ENCODE measurements around the gene COL9A3. TPM values are rescaled to one million over a fixed set of nuclear protein-coding genes. Genes with fewer than 3 reads are reported as not detected.

COL9A3 gene
- total and polyA plus RNA-seq, 4 donors = 0.13 to 6.5 (median 1.1) TPM

GRCh38 chr20:62777528-62777830, 39.4 kb upstream of the COL9A3 start:
- Histone ChIP-seq H3K4me1 (ENCODE audit: control insufficient read depth in 1 of 2, insufficient read depth in 2 of 2, low read length in 2 of 2) (no peaks in the 10 kb centered on the region), H3K27ac (ENCODE audit: low read depth in 1 of 2, low read length in 2 of 2) (no peak overlapping the region), H3K27me3 (ENCODE audit: control insufficient read depth in 1 of 2, insufficient read depth in 2 of 2, low read length in 1 of 2) (no peaks in the 10 kb centered on the region), H3K36me3 (ENCODE audit: control insufficient read depth in 1 of 2, insufficient read depth in 2 of 2, low read length in 1 of 2) (no peaks in the 10 kb centered on the region), H3K9me3 (ENCODE audit: control insufficient read depth, low read length) (no peaks in the 10 kb centered on the region), H3K4me3 (ENCODE audit: low read length in 2 of 2) (no peak overlapping the region)
- ATAC-seq (ENCODE audit: low FRiP score) = no peak
- DNase-seq = no peak
- 90 to 92% methylated on average over 8 of the region's 8 CpGs for WGBS, 2 donors
- intact Hi-C loops (cut with DNase I) = no loop called here

- WGBS, 2 donors = 95 to 97% methylated on average over 9 of the region's 9 CpGs
- H3K27me3 ChIP-seq (ENCODE audit: control insufficient read depth in 1 of 2, insufficient read depth in 2 of 2, low read length in 1 of 2) = no peaks in the 10 kb centered on the region
- intact Hi-C loops (cut with DNase I) = no loop called here
- no peaks in the 10 kb centered on the region for H3K9me3 ChIP-seq (ENCODE audit: control insufficient read depth, low read length)
- no peaks in the 10 kb centered on the region for H3K4me1 ChIP-seq (ENCODE audit: control insufficient read depth in 1 of 2, insufficient read depth in 2 of 2, low read length in 2 of 2)
- no peak overlapping the region for H3K27ac ChIP-seq (ENCODE audit: low read depth in 1 of 2, low read length in 2 of 2)
- no peaks in the 10 kb centered on the region for H3K36me3 ChIP-seq (ENCODE audit: control insufficient read depth in 1 of 2, insufficient read depth in 2 of 2, low read length in 1 of 2)
- no peak overlapping the region for H3K4me3 ChIP-seq (ENCODE audit: low read length in 2 of 2)
- no peak for ATAC-seq (ENCODE audit: low FRiP score)
- DNase-seq = no peak
Measured at GRCh38 chr20:62778058-62778457, 38.8 kb upstream of the COL9A3 start.

- 81 to 82% methylated on average over 24 of the region's 24 CpGs for WGBS, 2 donors
- no peak for ATAC-seq (ENCODE audit: low FRiP score)
Measured at GRCh38 chr20:62778601-62779416, 38.0 kb upstream of the COL9A3 start.

GRCh38 chr20:62779417-62779685, 37.5 kb upstream of the COL9A3 start:
- Histone ChIP-seq H3K27ac (ENCODE audit: low read depth in 1 of 2, low read length in 2 of 2) (no peak overlapping the region), H3K27me3 (ENCODE audit: control insufficient read depth in 1 of 2, insufficient read depth in 2 of 2, low read length in 1 of 2) (no peaks in the 10 kb centered on the region), H3K4me3 (ENCODE audit: low read length in 2 of 2) (no peak overlapping the region), H3K9me3 (ENCODE audit: control insufficient read depth, low read length) (no peaks in the 10 kb centered on the region), H3K4me1 (ENCODE audit: control insufficient read depth in 1 of 2, insufficient read depth in 2 of 2, low read length in 2 of 2) (no peaks in the 10 kb centered on the region), H3K36me3 (ENCODE audit: control insufficient read depth in 1 of 2, insufficient read depth in 2 of 2, low read length in 1 of 2) (no peaks in the 10 kb centered on the region)
- WGBS, 2 donors = 91% methylated on average over 7 of the region's 7 CpGs
- ATAC-seq (ENCODE audit: low FRiP score) (no peak), DNase-seq (no peak)
- intact Hi-C loops (cut with DNase I) = no loop called here

More at GRCh38 chr20:62778601-62779416, 38.0 kb upstream of the COL9A3 start:
- Histone ChIP-seq H3K4me1 (ENCODE audit: control insufficient read depth in 1 of 2, insufficient read depth in 2 of 2, low read length in 2 of 2) (no peaks in the 10 kb centered on the region), H3K36me3 (ENCODE audit: control insufficient read depth in 1 of 2, insufficient read depth in 2 of 2, low read length in 1 of 2) (no peaks in the 10 kb centered on the region), H3K27ac (ENCODE audit: low read depth in 1 of 2, low read length in 2 of 2) (no peak overlapping the region), H3K9me3 (ENCODE audit: control insufficient read depth, low read length) (no peaks in the 10 kb centered on the region), H3K27me3 (ENCODE audit: control insufficient read depth in 1 of 2, insufficient read depth in 2 of 2, low read length in 1 of 2) (no peaks in the 10 kb centered on the region), H3K4me3 (ENCODE audit: low read length in 2 of 2) (no peak overlapping the region)
- DNase-seq = no peak
- intact Hi-C loops (cut with DNase I) = no loop called here

GRCh38 chr20:62780204-62780603, 36.6 kb upstream of the COL9A3 start:
- intact Hi-C loops (cut with DNase I) = no loop called here
- Histone ChIP-seq H3K27me3 (ENCODE audit: control insufficient read depth in 1 of 2, insufficient read depth in 2 of 2, low read length in 1 of 2) (no peaks in the 10 kb centered on the region), H3K9me3 (ENCODE audit: control insufficient read depth, low read length) (no peaks in the 10 kb centered on the region), H3K4me1 (ENCODE audit: control insufficient read depth in 1 of 2, insufficient read depth in 2 of 2, low read length in 2 of 2) (no peaks in the 10 kb centered on the region), H3K36me3 (ENCODE audit: control insufficient read depth in 1 of 2, insufficient read depth in 2 of 2, low read length in 1 of 2) (no peaks in the 10 kb centered on the region), H3K4me3 (ENCODE audit: low read length in 2 of 2) (no peak overlapping the region), H3K27ac (ENCODE audit: low read depth in 1 of 2, low read length in 2 of 2) (no peak overlapping the region)
- DNase-seq (no peak), ATAC-seq (ENCODE audit: low FRiP score) (no peak)
- WGBS, 2 donors = 71 to 73% methylated on average over 20 of the region's 20 CpGs

- Histone ChIP-seq H3K27me3 (ENCODE audit: control insufficient read depth in 1 of 2, insufficient read depth in 2 of 2, low read length in 1 of 2) (no peaks in the 10 kb centered on the region), H3K27ac (ENCODE audit: low read depth in 1 of 2, low read length in 2 of 2) (no peak overlapping the region), H3K4me1 (ENCODE audit: control insufficient read depth in 1 of 2, insufficient read depth in 2 of 2, low read length in 2 of 2) (no peaks in the 10 kb centered on the region), H3K4me3 (ENCODE audit: low read length in 2 of 2) (no peak overlapping the region), H3K36me3 (ENCODE audit: control insufficient read depth in 1 of 2, insufficient read depth in 2 of 2, low read length in 1 of 2) (no peaks in the 10 kb centered on the region), H3K9me3 (ENCODE audit: control insufficient read depth, low read length) (no peaks in the 10 kb centered on the region)
- intact Hi-C loops (cut with DNase I) = no loop called here
- WGBS, 2 donors = 86% methylated on average over 17 of the region's 17 CpGs
- DNase-seq = no peak
- ATAC-seq (ENCODE audit: low FRiP score) = no peak
Measured at GRCh38 chr20:62780696-62781095, 36.2 kb upstream of the COL9A3 start.

GRCh38 chr20:62782149-62782892, 34.5 kb upstream of the COL9A3 start:
- H3K27me3 ChIP-seq (ENCODE audit: control insufficient read depth in 1 of 2, insufficient read depth in 2 of 2, low read length in 1 of 2) = no peaks in the 10 kb centered on the region
- no peaks in the 10 kb centered on the region for H3K9me3 ChIP-seq (ENCODE audit: control insufficient read depth, low read length)
- no peak for ATAC-seq (ENCODE audit: low FRiP score)
- no peak overlapping the region for H3K27ac ChIP-seq (ENCODE audit: low read depth in 1 of 2, low read length in 2 of 2)
- 91 to 92% methylated on average over 18 of the region's 18 CpGs for WGBS, 2 donors
- no peaks in the 10 kb centered on the region for H3K4me1 ChIP-seq (ENCODE audit: control insufficient read depth in 1 of 2, insufficient read depth in 2 of 2, low read length in 2 of 2)
- intact Hi-C loops (cut with DNase I) = no loop called here
- no peaks in the 10 kb centered on the region for H3K36me3 ChIP-seq (ENCODE audit: control insufficient read depth in 1 of 2, insufficient read depth in 2 of 2, low read length in 1 of 2)
- DNase-seq = no peak
- no peak overlapping the region for H3K4me3 ChIP-seq (ENCODE audit: low read length in 2 of 2)

- WGBS, 2 donors = 74 to 76% methylated on average over 9 of the region's 9 CpGs
- no peak for ATAC-seq (ENCODE audit: low FRiP score)
Measured at GRCh38 chr20:62782893-62783278, 34.0 kb upstream of the COL9A3 start.

GRCh38 chr20:62784497-62784896, 32.4 kb upstream of the COL9A3 start:
- DNase-seq = no peak
- intact Hi-C loops (cut with DNase I) = no loop called here
- Histone ChIP-seq H3K4me1 (ENCODE audit: control insufficient read depth in 1 of 2, insufficient read depth in 2 of 2, low read length in 2 of 2) (no peaks in the 10 kb centered on the region), H3K27me3 (ENCODE audit: control insufficient read depth in 1 of 2, insufficient read depth in 2 of 2, low read length in 1 of 2) (no peaks in the 10 kb centered on the region), H3K27ac (ENCODE audit: low read depth in 1 of 2, low read length in 2 of 2) (no peak overlapping the region), H3K4me3 (ENCODE audit: low read length in 2 of 2) (no peak overlapping the region), H3K9me3 (ENCODE audit: control insufficient read depth, low read length) (no peaks in the 10 kb centered on the region), H3K36me3 (ENCODE audit: control insufficient read depth in 1 of 2, insufficient read depth in 2 of 2, low read length in 1 of 2) (no peaks in the 10 kb centered on the region)
- ATAC-seq (ENCODE audit: low FRiP score) = no peak
- WGBS, 2 donors = 71 to 72% methylated on average over 16 of the region's 16 CpGs

More at GRCh38 chr20:62782893-62783278, 34.0 kb upstream of the COL9A3 start:
- no peaks in the 10 kb centered on the region for H3K27me3 ChIP-seq (ENCODE audit: control insufficient read depth in 1 of 2, insufficient read depth in 2 of 2, low read length in 1 of 2)
- no peaks in the 10 kb centered on the region for H3K9me3 ChIP-seq (ENCODE audit: control insufficient read depth, low read length)
- intact Hi-C loops (cut with DNase I) = no loop called here
- no peak overlapping the region for H3K4me3 ChIP-seq (ENCODE audit: low read length in 2 of 2)
- H3K27ac ChIP-seq (ENCODE audit: low read depth in 1 of 2, low read length in 2 of 2) = no peak overlapping the region
- no peak for DNase-seq
- H3K4me1 ChIP-seq (ENCODE audit: control insufficient read depth in 1 of 2, insufficient read depth in 2 of 2, low read length in 2 of 2) = no peaks in the 10 kb centered on the region
- H3K36me3 ChIP-seq (ENCODE audit: control insufficient read depth in 1 of 2, insufficient read depth in 2 of 2, low read length in 1 of 2) = no peaks in the 10 kb centered on the region

Measured in aorta (tissue), 5 donors.